Caco-2 (cell line): ENCODE results near the gene NEDD4L. TPM values are rescaled to one million over a fixed set of nuclear protein-coding genes. Genes with fewer than 3 reads are reported as not detected.

ENCODE experiments used
- BruUV-seq: library from RNA; stranded (reverse); fragments of 400-500 nt; replicated peaks from 2 replicates; lab custom pipeline; 2021; lab: Mats Ljungman, UMichigan
- CTCF ChIA-PET: fragments of 300-600 bp; sonication (Branson Sonifier 250); formaldehyde crosslinking; loops from one replicate; lab custom pipeline; 2022; ENCODE audit warnings: antibody characterized with exemption; lab: Charles Lee
- POLR2A ChIA-PET: fragments of 300-600 bp; sonication (Branson Sonifier 250); formaldehyde crosslinking; loops from one replicate; lab custom pipeline; 2022; ENCODE audit warnings: antibody characterized with exemption; lab: Charles Lee
- DNase-seq, 2 experiments: peaks; one replicate each; pipeline versions ENCODE4 v3.0.0 to v3.0.0-alpha.2; 2020 to 2022
- H3K27me3 ChIP-seq: replicated peaks from 2 replicates; pipeline ENCODE4 v1.6.0; 2011; ENCODE audit warnings: low read length; ENCODE audit not compliant: control insufficient read depth, insufficient read depth
- H3K36me3 ChIP-seq: 2 replicates; pipeline ENCODE4 v1.5.1; 2011; ENCODE audit warnings: low read length; ENCODE audit not compliant: control insufficient read depth, insufficient read depth
- H3K4me1 ChIP-seq: fragments of 250-450 bp; sonication (Bioruptor Pico); 2 replicates; pipeline ENCODE4 v1.5.1; 2020; ENCODE audit warnings: mild to moderate bottlenecking
- H3K4me3 ChIP-seq: 2 replicates; pipeline ENCODE4 v1.5.1; 2011; ENCODE audit warnings: low read depth, mild to moderate bottlenecking, control low read depth, low read length
- H3K9me3 ChIP-seq: fragments of 250-450 bp; sonication (Bioruptor Pico); 2 replicates; pipeline ENCODE4 v1.5.1; 2020; ENCODE audit warnings: mild to moderate bottlenecking, moderate library complexity
- H3K27ac Mint-ChIP-seq: one replicate; pipeline ENCODE4 v1.8.0; 2022; ENCODE audit warnings: mixed read lengths; ENCODE audit not compliant: unreplicated experiment
- H3K27me3 Mint-ChIP-seq: one replicate; pipeline ENCODE4 v1.8.0; 2022; ENCODE audit warnings: mixed read lengths; ENCODE audit not compliant: insufficient read depth, unreplicated experiment
- H3K36me3 Mint-ChIP-seq: one replicate; pipeline ENCODE4 v1.8.0; 2022; ENCODE audit warnings: mild to moderate bottlenecking, mixed read lengths; ENCODE audit not compliant: insufficient read depth, unreplicated experiment
- H3K4me1 Mint-ChIP-seq: one replicate; pipeline ENCODE4 v1.8.0; 2022; ENCODE audit warnings: low read depth, mixed read lengths; ENCODE audit not compliant: unreplicated experiment
- H3K4me3 Mint-ChIP-seq: one replicate; pipeline ENCODE4 v1.8.0; 2022; ENCODE audit warnings: mild to moderate bottlenecking, moderate library complexity, mixed read lengths; ENCODE audit not compliant: unreplicated experiment
- H3K9me3 Mint-ChIP-seq: one replicate; pipeline ENCODE4 v1.8.0; 2022; ENCODE audit warnings: mixed read lengths; ENCODE audit not compliant: unreplicated experiment
- intact Hi-C: fragments of 100-400 bp; cut with micrococcal nuclease; formaldehyde crosslinking; loops from one replicate; pipeline ENCODE4 v1.10.0; 2022; ENCODE audit not compliant: unreplicated experiment
- total RNA-seq: library from RNA; stranded (reverse); gene quantifications from 2 replicates; pipeline ENCODE4 v1.2.3, GENCODE V29; 2022
- TF ChIP-seq, protein P1 (sequence below), 2 experiments: fragments of 200-600 bp in 1 of 2; IDR thresholded peaks; 1 replicate in 1 of 2; 2 replicates in 1 of 2; pipeline versions ENCODE4 v1.5.1 to v1.8.0; 2011 to 2022; ENCODE audit warnings: antibody characterized with exemption in 1 of 2, control low read depth in 1 of 2, inconsistent platforms in 1 of 2, low read depth in 1 of 2, low read length in 1 of 2, mild to moderate bottlenecking in 1 of 2, moderate library complexity in 1 of 2; ENCODE audit not compliant: insufficient read depth in 1 of 2, severe bottlenecking in 1 of 2, unreplicated experiment in 1 of 2

NEDD4L gene
- total RNA-seq, 1 experiment from 2014 or later = 85.4 TPM

DNA sequence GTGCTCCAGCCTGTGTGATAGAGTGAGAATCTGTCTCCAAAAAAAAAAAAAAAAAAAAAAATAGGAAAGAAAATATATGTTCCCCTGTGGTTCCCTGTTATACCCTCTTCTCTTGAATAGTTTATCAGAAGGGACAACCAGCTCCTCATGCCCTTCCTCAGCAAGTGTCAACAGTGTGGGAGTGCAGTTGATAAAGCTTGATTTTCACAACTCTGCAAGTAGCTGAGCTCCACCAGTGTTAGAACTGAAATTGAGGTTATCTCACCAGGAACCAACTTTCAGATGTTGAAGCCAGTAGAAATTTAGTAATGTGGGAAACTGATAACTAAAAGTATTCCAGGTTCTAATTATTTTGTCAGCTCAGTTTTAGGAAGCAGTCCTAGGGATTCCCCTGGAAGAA is 25.1 kb downstream of the NEDD4L start:
- peaks cover 6% of the 10 kb centered on the region for H3K4me1 Mint-ChIP-seq
- H3K4me3 ChIP-seq = no peak overlapping the region

DNA sequence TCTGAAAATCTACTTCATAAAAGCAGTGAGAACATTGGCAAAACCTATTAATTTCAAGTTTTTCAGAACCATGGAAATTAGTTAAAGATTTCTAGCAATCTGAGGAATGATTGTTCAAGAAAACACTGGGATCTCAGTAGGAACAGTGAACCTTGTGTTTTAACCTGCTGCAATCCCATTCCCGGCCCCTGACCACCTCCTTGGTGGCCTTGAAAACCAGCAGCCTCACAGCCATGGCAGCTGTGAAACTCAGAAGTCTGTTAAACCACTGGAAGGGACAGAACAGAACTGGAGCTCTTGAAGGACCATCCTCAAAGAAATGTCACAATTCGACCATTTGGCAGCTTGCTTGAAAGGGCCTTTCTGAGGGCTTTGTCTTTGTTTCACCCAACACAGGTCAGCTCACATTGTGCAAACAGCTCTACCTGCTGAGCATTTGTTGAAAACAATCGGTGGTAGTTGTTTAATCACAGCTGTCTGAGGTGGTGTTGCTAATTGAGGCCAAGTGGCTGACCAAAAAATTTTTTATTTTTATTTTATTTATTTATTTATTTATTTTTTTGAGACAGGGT is 25.8 kb downstream of the NEDD4L start:
- Histone ChIP-seq H3K9me3 (no peaks in the 10 kb centered on the region), H3K4me3 (no peak overlapping the region), H3K27me3 (no peaks in the 10 kb centered on the region), H3K36me3 (no peaks in the 10 kb centered on the region), H3K4me1 (no peaks in the 10 kb centered on the region)
- CTCF ChIA-PET = interaction anchor here (0.9 kb wide), 1 partner anchor 111 kb away, joined by 3 read pairs; no protein-coding TSS in a partner anchor
- H3K27me3 Mint-ChIP-seq = no peaks in the 10 kb centered on the region
- H3K9me3 Mint-ChIP-seq = no peaks in the 10 kb centered on the region
- no peak overlapping the region for H3K27ac Mint-ChIP-seq
- peaks cover 12% of the 10 kb centered on the region for H3K36me3 Mint-ChIP-seq
- intact Hi-C loops = no loop called here
- peaks cover 6% of the 10 kb centered on the region for H3K4me1 Mint-ChIP-seq
- H3K4me3 Mint-ChIP-seq = no peak overlapping the region
- TF ChIP-seq, protein P1, sequence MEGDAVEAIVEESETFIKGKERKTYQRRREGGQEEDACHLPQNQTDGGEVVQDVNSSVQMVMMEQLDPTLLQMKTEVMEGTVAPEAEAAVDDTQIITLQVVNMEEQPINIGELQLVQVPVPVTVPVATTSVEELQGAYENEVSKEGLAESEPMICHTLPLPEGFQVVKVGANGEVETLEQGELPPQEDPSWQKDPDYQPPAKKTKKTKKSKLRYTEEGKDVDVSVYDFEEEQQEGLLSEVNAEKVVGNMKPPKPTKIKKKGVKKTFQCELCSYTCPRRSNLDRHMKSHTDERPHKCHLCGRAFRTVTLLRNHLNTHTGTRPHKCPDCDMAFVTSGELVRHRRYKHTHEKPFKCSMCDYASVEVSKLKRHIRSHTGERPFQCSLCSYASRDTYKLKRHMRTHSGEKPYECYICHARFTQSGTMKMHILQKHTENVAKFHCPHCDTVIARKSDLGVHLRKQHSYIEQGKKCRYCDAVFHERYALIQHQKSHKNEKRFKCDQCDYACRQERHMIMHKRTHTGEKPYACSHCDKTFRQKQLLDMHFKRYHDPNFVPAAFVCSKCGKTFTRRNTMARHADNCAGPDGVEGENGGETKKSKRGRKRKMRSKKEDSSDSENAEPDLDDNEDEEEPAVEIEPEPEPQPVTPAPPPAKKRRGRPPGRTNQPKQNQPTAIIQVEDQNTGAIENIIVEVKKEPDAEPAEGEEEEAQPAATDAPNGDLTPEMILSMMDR (IDR thresholded peaks at IDR 0.05; ENCODE audit: insufficient read depth in 1 of 2, low read depth in 1 of 2, low read length in 1 of 2, severe bottlenecking in 1 of 2, unreplicated experiment in 1 of 2) = no peak
- POLR2A ChIA-PET = no interaction called here
- BruUV-seq = no TSS peak
- no peak for DNase-seq

More for the DNA sequence above, 25.1 kb downstream of the NEDD4L start:
- no peak for DNase-seq
- no peaks in the 10 kb centered on the region for H3K27me3 ChIP-seq
- no TSS peak for BruUV-seq
- no peaks in the 10 kb centered on the region for H3K27me3 Mint-ChIP-seq
- intact Hi-C loops = no loop called here
- POLR2A ChIA-PET = no interaction called here
- H3K36me3 Mint-ChIP-seq = peaks cover 12% of the 10 kb centered on the region
- H3K4me3 Mint-ChIP-seq = no peak overlapping the region
- H3K27ac Mint-ChIP-seq = no peak overlapping the region
- no peaks in the 10 kb centered on the region for H3K9me3 Mint-ChIP-seq
- TF ChIP-seq, protein P1 (IDR thresholded peaks at IDR 0.05; ENCODE audit: insufficient read depth in 1 of 2, low read depth in 1 of 2, low read length in 1 of 2, severe bottlenecking in 1 of 2, unreplicated experiment in 1 of 2) = no peak
- no peaks in the 10 kb centered on the region for H3K4me1 ChIP-seq
- CTCF ChIA-PET = interaction anchor here (0.9 kb wide), 1 partner anchor 110 kb away, joined by 3 read pairs; no protein-coding TSS in a partner anchor
- no peaks in the 10 kb centered on the region for H3K9me3 ChIP-seq
- H3K36me3 ChIP-seq = no peaks in the 10 kb centered on the region; the same call in 1 of the 2 replicates

GRCh38 chr18:58076052-58076451 is 32.0 kb downstream of the NEDD4L start:
- TF ChIP-seq, protein P1 (IDR thresholded peaks at IDR 0.05; ENCODE audit: insufficient read depth in 1 of 2, low read depth in 1 of 2, low read length in 1 of 2, severe bottlenecking in 1 of 2, unreplicated experiment in 1 of 2) = no peak
- intact Hi-C loops = no loop called here
- Histone ChIP-seq H3K4me3 (no peak overlapping the region), H3K4me1 (no peaks in the 10 kb centered on the region), H3K27me3 (no peaks in the 10 kb centered on the region), H3K9me3 (no peaks in the 10 kb centered on the region), H3K36me3 (no peaks in the 10 kb centered on the region)
- no TSS peak for BruUV-seq
- H3K27ac Mint-ChIP-seq = no peak overlapping the region
- POLR2A ChIA-PET = no interaction called here
- peaks cover 10% of the 10 kb centered on the region for H3K36me3 Mint-ChIP-seq
- peaks cover 19% of the 10 kb centered on the region for H3K4me1 Mint-ChIP-seq
- CTCF ChIA-PET = no interaction called here
- H3K4me3 Mint-ChIP-seq = no peak overlapping the region
- no peaks in the 10 kb centered on the region for H3K9me3 Mint-ChIP-seq
- no peaks in the 10 kb centered on the region for H3K27me3 Mint-ChIP-seq
- DNase-seq = no peak
